ENCODE data around the gene CTSF. TPM values are rescaled to one million over a fixed set of nuclear protein-coding genes. Genes with fewer than 3 reads are reported as not detected.

The CTSF gene
- total RNA-seq, 2 donors from 2014 or later: 5.0 to 18.6 TPM

- no peaks in the 10 kb centered on the region for H3K9me3 Mint-ChIP-seq
- H3K9me3 ChIP-seq (ENCODE audit: control insufficient read depth, low read length): no peaks in the 10 kb centered on the region
- TF ChIP-seq CTCF (conservative IDR thresholded peaks at IDR 0.05): no peak
- no peak for DNase-seq
- peaks cover 11% of the 10 kb centered on the region for H3K4me1 Mint-ChIP-seq
- H3K27me3 Mint-ChIP-seq (ENCODE audit: insufficient read depth): peaks cover 1% of the 10 kb centered on the region
- H3K27ac ChIP-seq (ENCODE audit: low read depth, low read length): no peak overlapping the region
- H3K36me3 ChIP-seq (ENCODE audit: control insufficient read depth, insufficient read depth, low read length): no peaks in the 10 kb centered on the region
- WGBS, 2 experiments (ENCODE audit: insufficient coverage in 1 of 2, insufficient read length in 1 of 2): 97% methylated on average over 3 of the region's 3 CpGs; no CpG with 5 or more reads in 1 of the 2 experiments
- H3K27ac Mint-ChIP-seq: no peak overlapping the region
- no peak overlapping the region for H3K4me3 ChIP-seq (ENCODE audit: low read length)
- H3K27me3 ChIP-seq (ENCODE audit: control insufficient read depth, insufficient read depth, low read length, poor library complexity, severe bottlenecking): no peaks in the 10 kb centered on the region
- H3K4me1 ChIP-seq (ENCODE audit: control insufficient read depth, insufficient read depth, low read length): no peaks in the 10 kb centered on the region
- no peak overlapping the region for H3K4me3 Mint-ChIP-seq
- no peak overlapping the region for H3K9ac ChIP-seq (ENCODE audit: extremely low read depth, low read length, poor library complexity, severe bottlenecking)
- H3K36me3 Mint-ChIP-seq (ENCODE audit: low read depth): no peaks in the 10 kb centered on the region
Observed at GRCh38 chr11:66549696-66550095, 18.7 kb downstream of the CTSF start.

GRCh38 chr11:66548774-66549630 lies 19.4 kb downstream of the CTSF start:
- 80 to 81% methylated on average over 11 to 16 of the region's 16 CpGs for WGBS, 2 experiments (ENCODE audit: insufficient coverage in 1 of 2, insufficient read length in 1 of 2)
- H3K27ac ChIP-seq (ENCODE audit: low read depth, low read length): no peak overlapping the region
- no peak overlapping the region for H3K27ac Mint-ChIP-seq

GRCh38 chr11:66548041-66548440 lies 20.4 kb downstream of the CTSF start:
- no peaks in the 10 kb centered on the region for H3K9me3 Mint-ChIP-seq
- 83 to 84% methylated on average over 6 to 11 of the region's 11 CpGs for WGBS, 2 experiments (ENCODE audit: insufficient coverage in 1 of 2, insufficient read length in 1 of 2)
- Histone ChIP-seq H3K9me3 (ENCODE audit: control insufficient read depth, low read length) (no peaks in the 10 kb centered on the region), H3K4me3 (ENCODE audit: low read length) (no peak overlapping the region), H3K27me3 (ENCODE audit: control insufficient read depth, insufficient read depth, low read length, poor library complexity, severe bottlenecking) (no peaks in the 10 kb centered on the region), H3K9ac (ENCODE audit: extremely low read depth, low read length, poor library complexity, severe bottlenecking) (no peak overlapping the region), H3K36me3 (ENCODE audit: control insufficient read depth, insufficient read depth, low read length) (no peaks in the 10 kb centered on the region), H3K4me1 (ENCODE audit: control insufficient read depth, insufficient read depth, low read length) (no peaks in the 10 kb centered on the region), H3K27ac (ENCODE audit: low read depth, low read length) (no peak overlapping the region)
- H3K36me3 Mint-ChIP-seq (ENCODE audit: low read depth): peaks cover 3% of the 10 kb centered on the region
- no peak overlapping the region for H3K27ac Mint-ChIP-seq
- peak; percentile 30 for TF ChIP-seq CTCF (conservative IDR thresholded peaks at IDR 0.05)
- H3K27me3 Mint-ChIP-seq (ENCODE audit: insufficient read depth): peaks cover 1% of the 10 kb centered on the region
- H3K4me1 Mint-ChIP-seq: peaks cover 24% of the 10 kb centered on the region
- no peak for DNase-seq
- H3K4me3 Mint-ChIP-seq: no peak overlapping the region

More at GRCh38 chr11:66548774-66549630, 19.4 kb downstream of the CTSF start:
- DNase-seq: no peak
- TF ChIP-seq CTCF (conservative IDR thresholded peaks at IDR 0.05): no peak
- no peaks in the 10 kb centered on the region for H3K36me3 ChIP-seq (ENCODE audit: control insufficient read depth, insufficient read depth, low read length)
- H3K9ac ChIP-seq (ENCODE audit: extremely low read depth, low read length, poor library complexity, severe bottlenecking): no peak overlapping the region
- H3K4me1 ChIP-seq (ENCODE audit: control insufficient read depth, insufficient read depth, low read length): no peaks in the 10 kb centered on the region
- H3K4me1 Mint-ChIP-seq: peaks cover 16% of the 10 kb centered on the region
- H3K9me3 Mint-ChIP-seq: no peaks in the 10 kb centered on the region
- no peak overlapping the region for H3K4me3 ChIP-seq (ENCODE audit: low read length)
- no peaks in the 10 kb centered on the region for H3K27me3 ChIP-seq (ENCODE audit: control insufficient read depth, insufficient read depth, low read length, poor library complexity, severe bottlenecking)
- H3K4me3 Mint-ChIP-seq: no peak overlapping the region
- no peaks in the 10 kb centered on the region for H3K9me3 ChIP-seq (ENCODE audit: control insufficient read depth, low read length)
- H3K27me3 Mint-ChIP-seq (ENCODE audit: insufficient read depth): peaks cover 1% of the 10 kb centered on the region
- no peaks in the 10 kb centered on the region for H3K36me3 Mint-ChIP-seq (ENCODE audit: low read depth)
